ENCODE data around the gene GRK5.

- TF ChIP-seq, protein P1, sequence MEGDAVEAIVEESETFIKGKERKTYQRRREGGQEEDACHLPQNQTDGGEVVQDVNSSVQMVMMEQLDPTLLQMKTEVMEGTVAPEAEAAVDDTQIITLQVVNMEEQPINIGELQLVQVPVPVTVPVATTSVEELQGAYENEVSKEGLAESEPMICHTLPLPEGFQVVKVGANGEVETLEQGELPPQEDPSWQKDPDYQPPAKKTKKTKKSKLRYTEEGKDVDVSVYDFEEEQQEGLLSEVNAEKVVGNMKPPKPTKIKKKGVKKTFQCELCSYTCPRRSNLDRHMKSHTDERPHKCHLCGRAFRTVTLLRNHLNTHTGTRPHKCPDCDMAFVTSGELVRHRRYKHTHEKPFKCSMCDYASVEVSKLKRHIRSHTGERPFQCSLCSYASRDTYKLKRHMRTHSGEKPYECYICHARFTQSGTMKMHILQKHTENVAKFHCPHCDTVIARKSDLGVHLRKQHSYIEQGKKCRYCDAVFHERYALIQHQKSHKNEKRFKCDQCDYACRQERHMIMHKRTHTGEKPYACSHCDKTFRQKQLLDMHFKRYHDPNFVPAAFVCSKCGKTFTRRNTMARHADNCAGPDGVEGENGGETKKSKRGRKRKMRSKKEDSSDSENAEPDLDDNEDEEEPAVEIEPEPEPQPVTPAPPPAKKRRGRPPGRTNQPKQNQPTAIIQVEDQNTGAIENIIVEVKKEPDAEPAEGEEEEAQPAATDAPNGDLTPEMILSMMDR (IDR thresholded peaks at IDR 0.05; ENCODE audit: low read depth, low read length), result no peak
- TF ChIP-seq MAX (IDR thresholded peaks at IDR 0.05; ENCODE audit: low read depth, low read length) (no peak), POLR2A (IDR thresholded peaks at IDR 0.05; ENCODE audit: extremely low read depth, insufficient read length) (no peak)
Measured at GRCh38 chr10:119251315-119251708, 43.9 kb downstream of the GRK5 start.
